Measurements from ENCODE around the gene SLC24A5.

Gene SLC24A5

DNA sequence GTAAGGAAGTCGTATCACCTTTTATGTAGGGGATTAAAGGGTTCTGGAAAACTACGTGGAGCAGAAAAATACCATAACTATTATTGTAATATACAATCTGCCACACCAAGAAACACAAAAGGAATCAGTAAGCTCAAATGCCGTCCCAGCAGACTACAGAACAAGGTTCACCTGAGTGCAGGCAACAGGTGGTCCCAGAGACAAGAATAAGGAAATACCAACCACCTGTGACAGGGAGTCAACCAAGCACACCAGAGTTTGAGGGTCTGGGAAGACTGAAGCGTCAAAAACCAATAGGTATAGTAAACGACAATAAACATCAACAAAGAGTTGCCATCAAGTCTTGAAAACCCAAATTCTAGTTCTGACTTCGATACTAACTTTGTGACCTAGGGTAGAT is 12.1 kb downstream of the SLC24A5 start:
- TF ChIP-seq, protein P1, sequence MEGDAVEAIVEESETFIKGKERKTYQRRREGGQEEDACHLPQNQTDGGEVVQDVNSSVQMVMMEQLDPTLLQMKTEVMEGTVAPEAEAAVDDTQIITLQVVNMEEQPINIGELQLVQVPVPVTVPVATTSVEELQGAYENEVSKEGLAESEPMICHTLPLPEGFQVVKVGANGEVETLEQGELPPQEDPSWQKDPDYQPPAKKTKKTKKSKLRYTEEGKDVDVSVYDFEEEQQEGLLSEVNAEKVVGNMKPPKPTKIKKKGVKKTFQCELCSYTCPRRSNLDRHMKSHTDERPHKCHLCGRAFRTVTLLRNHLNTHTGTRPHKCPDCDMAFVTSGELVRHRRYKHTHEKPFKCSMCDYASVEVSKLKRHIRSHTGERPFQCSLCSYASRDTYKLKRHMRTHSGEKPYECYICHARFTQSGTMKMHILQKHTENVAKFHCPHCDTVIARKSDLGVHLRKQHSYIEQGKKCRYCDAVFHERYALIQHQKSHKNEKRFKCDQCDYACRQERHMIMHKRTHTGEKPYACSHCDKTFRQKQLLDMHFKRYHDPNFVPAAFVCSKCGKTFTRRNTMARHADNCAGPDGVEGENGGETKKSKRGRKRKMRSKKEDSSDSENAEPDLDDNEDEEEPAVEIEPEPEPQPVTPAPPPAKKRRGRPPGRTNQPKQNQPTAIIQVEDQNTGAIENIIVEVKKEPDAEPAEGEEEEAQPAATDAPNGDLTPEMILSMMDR (IDR thresholded peaks at IDR 0.05; ENCODE audit: low read depth, low read length): no peak
- no peak for DNase-seq (ENCODE audit: extremely low read depth, low read depth)

DNA sequence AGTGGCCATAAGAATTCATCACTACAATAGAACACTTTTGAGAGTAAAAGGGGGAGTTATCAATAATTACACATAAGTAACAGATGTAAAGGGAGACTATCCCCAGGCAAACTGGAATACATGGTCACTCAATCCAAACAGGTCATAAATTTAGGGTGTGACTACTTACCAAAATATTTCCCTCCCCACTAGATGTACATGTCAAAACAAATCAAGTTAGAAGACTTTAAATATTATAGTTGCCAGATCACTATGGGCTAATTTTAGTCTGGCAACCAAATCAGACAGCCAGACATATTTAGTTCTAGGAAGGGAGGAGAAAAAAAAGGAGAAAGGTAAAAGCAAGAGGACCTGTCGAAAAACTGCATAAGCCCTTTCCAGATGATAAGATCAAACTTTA is 23.1 kb downstream of the SLC24A5 start:
- TF ChIP-seq, protein P1 (IDR thresholded peaks at IDR 0.05; ENCODE audit: low read depth, low read length): no peak
- DNase-seq (ENCODE audit: extremely low read depth, low read depth): no peak

DNA sequence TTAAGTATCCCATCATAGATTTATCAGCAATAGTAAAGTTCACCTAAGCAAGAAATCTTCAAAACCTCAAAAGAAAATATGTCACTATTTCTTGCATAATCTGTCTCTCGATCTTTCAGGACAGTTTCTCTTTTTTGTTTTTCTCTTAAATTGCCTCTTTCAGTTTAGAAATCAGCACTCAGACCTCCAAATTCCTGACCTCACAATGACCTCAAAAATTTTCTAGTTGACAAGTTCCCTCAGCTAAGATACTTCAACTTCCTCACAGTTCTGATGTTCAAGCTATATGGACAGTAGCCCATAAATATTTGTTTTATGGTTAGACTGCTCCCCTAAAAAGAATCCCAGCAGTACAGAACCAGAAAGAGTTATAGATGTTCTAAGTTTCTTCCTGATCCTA is 24.1 kb downstream of the SLC24A5 start:
- TF ChIP-seq, protein P1 (IDR thresholded peaks at IDR 0.05; ENCODE audit: low read depth, low read length): no peak
- no peak for DNase-seq (ENCODE audit: extremely low read depth, low read depth)

DNA sequence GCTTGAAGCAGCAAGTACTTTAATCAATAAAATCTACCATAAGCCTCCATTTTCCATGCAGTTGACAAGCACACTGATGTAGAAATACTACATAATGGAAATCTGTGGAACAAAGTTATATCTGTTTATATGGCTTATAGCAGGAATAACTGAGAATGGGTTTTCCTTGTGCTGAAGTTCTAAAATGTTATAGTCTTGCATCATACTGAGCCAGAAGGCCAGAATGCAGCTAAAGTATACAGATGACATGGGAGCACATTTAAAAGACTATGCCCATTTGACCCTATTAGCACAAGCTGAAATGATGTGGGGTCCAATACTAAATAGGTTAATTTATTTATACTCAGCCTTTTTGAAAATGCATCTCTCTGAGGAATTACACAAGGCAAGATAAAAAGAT is 25.1 kb downstream of the SLC24A5 start:
- TF ChIP-seq, protein P1 (IDR thresholded peaks at IDR 0.05; ENCODE audit: low read depth, low read length): no peak

DNA sequence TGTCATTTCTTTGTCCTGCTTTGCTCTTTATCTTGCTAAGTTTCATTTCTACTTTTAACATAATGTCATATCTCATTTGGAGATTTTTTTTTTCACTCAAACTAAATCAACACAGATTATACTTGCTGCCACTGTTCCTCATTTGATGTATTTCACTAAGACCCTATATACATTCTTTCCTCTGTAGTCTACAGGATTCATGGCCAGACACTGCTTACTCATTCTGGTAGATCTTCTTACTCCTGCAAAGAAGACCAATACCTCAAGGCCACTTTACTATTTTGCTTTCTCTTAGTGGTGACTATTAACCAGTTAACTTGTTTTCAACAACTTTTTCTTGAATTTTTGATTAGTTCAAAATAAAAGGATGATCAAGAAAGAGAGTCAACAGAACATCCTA is 26.6 kb downstream of the SLC24A5 start:
- TF ChIP-seq, protein P1 (IDR thresholded peaks at IDR 0.05; ENCODE audit: low read depth, low read length): no peak
- no peak for DNase-seq (ENCODE audit: extremely low read depth, low read depth)

More for the DNA sequence above, 25.1 kb downstream of the SLC24A5 start:
- DNase-seq (ENCODE audit: extremely low read depth, low read depth): no peak

DNA sequence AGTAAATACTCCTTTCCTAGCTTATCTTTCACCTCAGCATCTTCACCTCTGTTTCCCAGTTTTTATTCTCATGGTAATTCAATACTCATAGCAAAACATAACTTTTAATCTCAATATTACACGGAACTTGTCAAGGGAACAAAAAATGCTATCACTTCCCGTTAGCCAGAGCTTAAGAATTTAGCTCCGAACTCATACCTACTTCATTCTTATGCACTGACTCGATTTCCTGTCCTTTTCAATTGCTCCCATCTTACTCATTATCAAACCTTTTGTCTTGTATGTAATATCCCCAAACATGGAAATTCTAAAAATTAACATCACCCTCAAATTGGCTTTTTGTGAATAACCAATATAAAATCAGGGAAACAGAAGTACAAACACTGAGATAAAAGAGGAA is 29.1 kb downstream of the SLC24A5 start:
- TF ChIP-seq, protein P1 (IDR thresholded peaks at IDR 0.05; ENCODE audit: low read depth, low read length): no peak
- no peak for DNase-seq (ENCODE audit: extremely low read depth, low read depth)

DNA sequence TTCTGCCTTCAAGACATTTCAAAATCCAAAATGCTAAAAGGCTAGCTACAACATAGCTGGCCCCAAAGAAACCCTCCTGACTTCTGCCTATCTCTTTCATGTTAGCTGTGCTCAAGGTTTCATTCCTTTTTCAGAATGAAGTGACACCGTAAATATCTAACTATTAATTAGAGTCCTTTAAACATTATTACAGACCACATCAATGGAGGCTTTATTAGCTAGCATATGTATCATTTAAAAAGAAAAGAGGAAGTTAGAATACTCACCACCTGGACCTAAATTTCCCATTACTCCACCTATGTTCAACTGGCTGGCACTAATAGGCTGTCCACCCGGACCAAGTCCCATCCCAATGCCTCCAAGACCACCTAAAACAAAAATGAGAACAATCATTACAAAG is 32.7 kb downstream of the SLC24A5 start:
- DNase-seq (ENCODE audit: extremely low read depth, low read depth): no peak
- TF ChIP-seq, protein P1 (IDR thresholded peaks at IDR 0.05; ENCODE audit: low read depth, low read length): no peak

All from AG09319 (cell line).